Measurements from ENCODE around the gene ONECUT3. TPM values are rescaled to one million over a fixed set of nuclear protein-coding genes. Genes with fewer than 3 reads are reported as not detected.

ONECUT3 gene
- total RNA-seq, result not detected

DNA sequence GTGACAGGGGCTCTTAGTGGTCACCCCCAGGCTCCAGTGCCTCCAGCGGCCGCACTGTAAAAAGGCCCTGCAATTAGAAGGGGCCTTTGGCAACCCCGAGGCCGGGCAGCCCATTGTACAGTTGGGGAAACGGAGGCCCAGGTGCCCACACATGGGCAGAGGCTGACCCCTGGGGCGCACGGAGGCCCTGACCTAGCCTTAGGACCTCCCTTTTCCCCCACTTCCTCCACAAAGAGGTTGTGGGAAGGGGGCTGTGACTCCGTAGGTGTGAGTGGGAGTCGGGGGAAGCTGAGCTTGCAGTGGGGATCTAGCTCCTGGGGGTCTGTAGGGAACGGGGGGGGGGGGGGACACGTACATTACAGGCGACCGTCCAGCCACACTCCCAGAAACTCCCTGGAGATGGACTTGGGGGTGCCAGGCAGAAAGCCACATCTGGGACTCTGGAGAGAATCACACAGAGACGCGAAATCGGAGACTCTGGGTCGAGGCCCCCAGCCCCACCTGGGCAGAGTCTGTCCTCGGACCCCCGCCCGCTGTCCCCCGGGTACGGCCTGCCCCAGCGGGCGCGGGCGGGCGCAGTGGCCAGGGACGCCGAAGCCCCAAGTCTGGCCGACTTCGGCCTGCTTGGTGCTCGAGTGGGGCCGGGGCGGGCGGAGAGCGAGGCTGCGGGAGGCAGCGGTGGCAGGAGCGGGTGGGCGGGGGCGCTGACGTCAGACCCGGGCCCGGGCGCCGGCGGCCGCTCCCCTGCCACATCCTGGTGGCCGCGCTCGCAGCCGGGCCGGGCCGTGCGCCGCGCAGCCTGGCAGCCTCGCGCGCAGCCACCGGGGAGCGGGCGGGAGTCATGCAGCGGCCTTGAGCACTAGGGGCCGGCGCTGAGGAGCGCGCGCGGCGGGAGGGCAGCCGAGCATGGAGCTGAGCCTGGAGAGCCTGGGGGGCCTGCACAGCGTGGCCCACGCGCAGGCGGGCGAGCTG is at the start of gene ONECUT3:
TSS of gene ONECUT3 (plus strand) at position 750 of the 972 bp plus-strand sequence. CDS start at position 907, 157 bp downstream.

DNA sequence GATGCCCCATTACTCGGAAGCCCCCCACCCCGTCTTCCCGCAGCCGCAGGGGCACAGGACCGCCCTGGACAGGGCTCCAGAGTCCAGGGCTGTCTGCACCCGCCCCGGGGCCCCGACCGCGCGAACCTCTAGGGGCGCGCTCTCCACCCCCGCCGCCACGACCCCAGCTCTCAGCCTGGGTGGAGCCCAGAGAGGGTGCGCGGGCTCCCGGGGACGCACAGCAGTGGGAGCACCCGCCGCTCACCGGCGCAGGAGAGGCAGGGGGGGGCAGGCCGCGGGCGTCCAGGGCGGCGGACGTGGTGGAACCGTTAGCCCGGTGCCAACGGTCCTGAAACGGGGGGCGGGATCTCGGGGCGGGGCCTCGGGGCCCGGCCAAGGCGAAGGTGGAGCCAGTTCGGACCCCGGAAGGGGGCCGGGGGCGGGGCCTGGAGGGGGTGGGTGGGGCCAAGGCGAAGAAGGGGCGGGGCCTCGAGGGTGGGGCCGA is 58.7 kb downstream of the ONECUT3 start, which contains the start of gene ATP8B3:
TSS of gene ATP8B3 (minus strand) at position 335 of the 484 bp plus-strand sequence. CDS start 540 bp downstream, outside the sequence.

Small RNAs within 50 kb of the gene (small RNA-seq; reads per million reads assigned to genes)
- 0 reads per million in 2 donors for gene RF00017

Other genes with a start within 250 kb of the ONECUT3 start
- 1 to 10 TPM; 1.7 to 2.4 TPM for gene ADAMTSL5, start 240.5 kb upstream of the ONECUT3 start, total RNA-seq
- under 1 TPM in 1 of 2 donors, not detected in 1; under 0.01 TPM for gene PLK5, start 229.4 kb upstream of the ONECUT3 start, total RNA-seq
- 10 to 100 TPM; 16.5 to 18.0 TPM for gene MEX3D, start 185.2 kb upstream of the ONECUT3 start, total RNA-seq
- gene MBD3, start 160.6 kb upstream of the ONECUT3 start, total RNA-seq, result 10 to 100 TPM; 68.1 to 69.3 TPM
- gene UQCR11, start 148.0 kb upstream of the ONECUT3 start, total RNA-seq, result 10 to 100 TPM; 38.9 to 56.3 TPM
- gene TCF3, start 100.9 kb upstream of the ONECUT3 start, total RNA-seq, result 10 to 100 TPM; 34.8 to 49.3 TPM
- 1 to 10 TPM; 1.7 to 4.0 TPM for gene ATP8B3, start 58.8 kb downstream of the ONECUT3 start, total RNA-seq
- gene REXO1, start 95.0 kb downstream of the ONECUT3 start, total RNA-seq, result 10 to 100 TPM; 10.7 to 14.7 TPM
- 10 to 100 TPM in 1 of 2 donors, 1 to 10 TPM in 1; 8.6 to 22.6 TPM for gene KLF16, start 110.1 kb downstream of the ONECUT3 start, total RNA-seq
- 10 to 100 TPM; 61.9 to 80.6 TPM for gene ABHD17A, start 132.0 kb downstream of the ONECUT3 start, total RNA-seq
- 10 to 100 TPM in 1 of 2 donors, 1 to 10 TPM in 1; 3.1 to 11.0 TPM for gene ADAT3, start 151.9 kb downstream of the ONECUT3 start, total RNA-seq
- gene SCAMP4, start 151.9 kb downstream of the ONECUT3 start, total RNA-seq, result 10 to 100 TPM; 68.3 to 74.0 TPM
- 10 to 100 TPM; 67.8 to 81.9 TPM for gene CSNK1G2, start 187.7 kb downstream of the ONECUT3 start, total RNA-seq

Measured in melanocyte of skin (primary cell).